ENCODE measurements around the gene WIZ.

WIZ gene

GRCh38 chr19:15468675-15469512 lies 19.1 kb upstream of the WIZ start:
- no peak overlapping the region for H3K4me3 ChIP-seq (ENCODE audit: low read depth, low read length)
- no peak for DNase-seq (ENCODE audit: low read depth)

GRCh38 chr19:15467734-15468214 lies 18.0 kb upstream of the WIZ start:
- no peak for DNase-seq (ENCODE audit: low read depth)

GRCh38 chr19:15466851-15467733 lies 17.3 kb upstream of the WIZ start:
- DNase-seq (ENCODE audit: low read depth), result no peak
- H3K4me3 ChIP-seq (ENCODE audit: low read depth, low read length), result no peak overlapping the region

More at GRCh38 chr19:15467734-15468214, 18.0 kb upstream of the WIZ start:
- no peak overlapping the region for H3K4me3 ChIP-seq (ENCODE audit: low read depth, low read length)

- DNase-seq (ENCODE audit: low read depth), result no peak
- H3K4me3 ChIP-seq (ENCODE audit: low read depth, low read length), result no peak within 1 kb of the TSS
Observed at GRCh38 chr19:15464394-15465385, 14.9 kb upstream of the WIZ start, which contains the start of gene RASAL3. Gene RASAL3, minus strand, starts transcription at chr19:15464544. Its CDS starts 186 bp downstream, at chr19:15464358.

- H3K4me3 ChIP-seq (ENCODE audit: low read depth, low read length), result no peak overlapping the region
- DNase-seq (ENCODE audit: low read depth), result no peak
Observed at GRCh38 chr19:15463861-15464371, 14.2 kb upstream of the WIZ start.

GRCh38 chr19:15461694-15462093 lies 11.9 kb upstream of the WIZ start:
- no peak for DNase-seq (ENCODE audit: low read depth)

GRCh38 chr19:15457701-15458484 lies 8.1 kb upstream of the WIZ start:
- no peak for DNase-seq (ENCODE audit: low read depth)
- no peak overlapping the region for H3K4me3 ChIP-seq (ENCODE audit: low read depth, low read length)

More at GRCh38 chr19:15461694-15462093, 11.9 kb upstream of the WIZ start:
- no peak overlapping the region for H3K4me3 ChIP-seq (ENCODE audit: low read depth, low read length)

- no peak for DNase-seq (ENCODE audit: low read depth)
- H3K4me3 ChIP-seq (ENCODE audit: low read depth, low read length), result no peak overlapping the region
Observed at GRCh38 chr19:15456871-15457700, 7.3 kb upstream of the WIZ start.

- no peak for DNase-seq (ENCODE audit: low read depth)
- no peak overlapping the region for H3K4me3 ChIP-seq (ENCODE audit: low read depth, low read length)
Observed at GRCh38 chr19:15456441-15456840, 6.7 kb upstream of the WIZ start.

GRCh38 chr19:15455996-15456395 lies 6.2 kb upstream of the WIZ start:
- no peak for DNase-seq (ENCODE audit: low read depth)

GRCh38 chr19:15453906-15454860 lies 4.4 kb upstream of the WIZ start:
- no peak overlapping the region for H3K4me3 ChIP-seq (ENCODE audit: low read depth, low read length)
- no peak for DNase-seq (ENCODE audit: low read depth)

More at GRCh38 chr19:15455996-15456395, 6.2 kb upstream of the WIZ start:
- H3K4me3 ChIP-seq (ENCODE audit: low read depth, low read length), result no peak overlapping the region

- peak overlapping the region; percentile 42 for H3K4me3 ChIP-seq (ENCODE audit: low read depth, low read length)
- DNase-seq (ENCODE audit: low read depth), result no peak
Observed at GRCh38 chr19:15453091-15453578, 3.4 kb upstream of the WIZ start.

- DNase-seq (ENCODE audit: low read depth), result peak; percentile 64
- peak overlapping the region; percentile 42 for H3K4me3 ChIP-seq (ENCODE audit: low read depth, low read length)
Observed at GRCh38 chr19:15452111-15453047, 2.6 kb upstream of the WIZ start.

- DNase-seq (ENCODE audit: low read depth), result no peak
- no peak overlapping the region for H3K4me3 ChIP-seq (ENCODE audit: low read depth, low read length)
Observed at GRCh38 chr19:15450528-15450890, 753 bp upstream of the WIZ start.

Data from skeletal muscle cell (primary cell).